ENCODE data around the gene RNF40.
A peak's percentile ranks its signal among the peaks of the same experiment; 100 is the strongest.

The RNF40 gene

DNA sequence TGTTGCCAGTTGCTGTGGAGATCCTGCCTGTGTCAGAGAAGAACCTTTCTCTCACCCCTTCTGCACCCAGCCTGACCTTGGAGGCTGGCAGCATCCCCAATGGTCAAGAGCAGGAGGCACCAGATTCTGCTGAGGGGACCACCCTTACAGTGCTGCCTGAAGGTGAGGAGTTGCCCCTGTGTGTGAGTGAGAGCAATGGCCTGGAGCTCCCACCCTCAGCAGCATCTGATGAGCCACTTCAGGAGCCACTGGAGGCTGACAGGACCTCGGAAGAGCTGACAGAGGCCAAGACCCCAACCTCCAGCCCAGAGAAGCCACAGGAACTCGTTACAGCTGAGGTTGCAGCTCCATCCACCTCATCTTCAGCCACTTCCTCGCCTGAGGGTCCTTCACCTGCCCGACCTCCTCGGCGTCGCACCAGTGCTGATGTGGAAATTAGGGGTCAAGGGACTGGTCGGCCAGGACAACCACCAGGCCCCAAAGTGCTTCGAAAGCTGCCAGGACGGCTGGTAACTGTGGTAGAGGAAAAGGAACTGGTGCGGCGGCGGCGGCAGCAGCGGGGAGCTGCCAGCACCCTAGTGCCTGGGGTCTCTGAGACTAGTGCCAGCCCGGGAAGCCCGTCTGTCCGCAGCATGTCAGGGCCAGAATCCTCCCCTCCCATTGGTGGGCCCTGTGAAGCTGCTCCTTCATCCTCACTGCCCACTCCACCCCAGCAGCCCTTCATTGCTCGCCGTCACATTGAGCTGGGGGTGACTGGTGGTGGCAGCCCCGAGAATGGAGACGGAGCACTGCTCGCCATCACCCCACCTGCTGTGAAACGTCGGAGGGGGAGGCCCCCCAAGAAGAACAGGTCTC is 24.1 kb upstream of the RNF40 start:
- no peak for DNase-seq
- in situ Hi-C loops (cut with HindIII; ENCODE audit: low pct_ligation_motif_present, low sequenced_read_pairs): no loop called here
- Histone ChIP-seq H3K4me3 (ENCODE audit: low read depth, low read length) (no peak overlapping the region), H3K27me3 (replicated peaks) (no peaks in the 10 kb centered on the region), H3K27ac (no peak overlapping the region), H3K36me3 (replicated peaks) (peaks cover 81% of the 10 kb centered on the region)
- TF ChIP-seq, protein P1, sequence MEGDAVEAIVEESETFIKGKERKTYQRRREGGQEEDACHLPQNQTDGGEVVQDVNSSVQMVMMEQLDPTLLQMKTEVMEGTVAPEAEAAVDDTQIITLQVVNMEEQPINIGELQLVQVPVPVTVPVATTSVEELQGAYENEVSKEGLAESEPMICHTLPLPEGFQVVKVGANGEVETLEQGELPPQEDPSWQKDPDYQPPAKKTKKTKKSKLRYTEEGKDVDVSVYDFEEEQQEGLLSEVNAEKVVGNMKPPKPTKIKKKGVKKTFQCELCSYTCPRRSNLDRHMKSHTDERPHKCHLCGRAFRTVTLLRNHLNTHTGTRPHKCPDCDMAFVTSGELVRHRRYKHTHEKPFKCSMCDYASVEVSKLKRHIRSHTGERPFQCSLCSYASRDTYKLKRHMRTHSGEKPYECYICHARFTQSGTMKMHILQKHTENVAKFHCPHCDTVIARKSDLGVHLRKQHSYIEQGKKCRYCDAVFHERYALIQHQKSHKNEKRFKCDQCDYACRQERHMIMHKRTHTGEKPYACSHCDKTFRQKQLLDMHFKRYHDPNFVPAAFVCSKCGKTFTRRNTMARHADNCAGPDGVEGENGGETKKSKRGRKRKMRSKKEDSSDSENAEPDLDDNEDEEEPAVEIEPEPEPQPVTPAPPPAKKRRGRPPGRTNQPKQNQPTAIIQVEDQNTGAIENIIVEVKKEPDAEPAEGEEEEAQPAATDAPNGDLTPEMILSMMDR (IDR thresholded peaks at IDR 0.05; ENCODE audit: low read depth, low read length, missing control alignments): no peak

DNA sequence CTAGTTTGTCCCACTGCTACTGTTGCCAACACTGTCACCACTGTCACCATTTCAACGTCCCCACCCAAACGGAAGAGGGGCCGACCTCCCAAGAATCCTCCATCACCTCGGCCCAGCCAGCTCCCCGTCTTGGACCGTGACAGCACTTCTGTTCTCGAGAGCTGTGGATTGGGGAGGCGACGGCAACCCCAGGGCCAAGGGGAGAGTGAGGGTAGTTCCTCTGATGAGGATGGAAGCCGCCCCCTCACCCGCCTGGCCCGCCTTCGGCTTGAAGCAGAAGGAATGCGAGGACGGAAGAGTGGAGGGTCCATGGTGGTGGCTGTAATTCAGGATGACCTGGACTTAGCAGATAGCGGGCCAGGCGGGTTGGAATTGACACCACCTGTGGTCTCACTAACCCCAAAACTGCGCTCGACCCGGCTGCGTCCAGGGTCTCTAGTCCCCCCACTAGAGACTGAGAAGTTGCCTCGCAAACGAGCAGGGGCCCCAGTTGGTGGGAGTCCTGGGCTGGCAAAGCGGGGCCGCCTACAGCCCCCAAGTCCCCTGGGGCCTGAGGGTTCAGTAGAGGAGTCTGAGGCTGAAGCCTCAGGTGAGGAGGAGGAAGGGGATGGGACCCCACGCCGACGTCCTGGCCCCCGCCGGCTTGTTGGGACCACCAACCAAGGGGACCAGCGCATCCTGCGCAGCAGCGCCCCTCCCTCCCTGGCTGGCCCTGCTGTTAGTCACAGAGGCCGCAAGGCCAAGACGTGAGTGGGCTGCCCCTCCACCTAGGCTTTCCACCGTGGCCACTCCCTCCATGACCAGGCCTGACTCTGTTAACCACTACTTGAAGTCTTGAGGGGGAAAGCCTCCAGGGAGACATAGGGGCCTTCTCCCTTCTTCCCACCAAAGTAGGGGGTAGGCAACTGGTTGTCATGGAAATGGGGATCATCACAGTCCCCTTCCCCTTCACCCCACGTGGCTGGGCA is 22.9 kb upstream of the RNF40 start:
- H3K27ac ChIP-seq: no peak overlapping the region
- no peak for DNase-seq
- in situ Hi-C loops (cut with HindIII; ENCODE audit: low pct_ligation_motif_present, low sequenced_read_pairs): no loop called here
- no peaks in the 10 kb centered on the region for H3K27me3 ChIP-seq (replicated peaks)
- TF ChIP-seq, protein P1 (IDR thresholded peaks at IDR 0.05; ENCODE audit: low read depth, low read length, missing control alignments): no peak
- H3K4me3 ChIP-seq (ENCODE audit: low read depth, low read length): no peak overlapping the region
- peaks cover 79% of the 10 kb centered on the region for H3K36me3 ChIP-seq (replicated peaks)

DNA sequence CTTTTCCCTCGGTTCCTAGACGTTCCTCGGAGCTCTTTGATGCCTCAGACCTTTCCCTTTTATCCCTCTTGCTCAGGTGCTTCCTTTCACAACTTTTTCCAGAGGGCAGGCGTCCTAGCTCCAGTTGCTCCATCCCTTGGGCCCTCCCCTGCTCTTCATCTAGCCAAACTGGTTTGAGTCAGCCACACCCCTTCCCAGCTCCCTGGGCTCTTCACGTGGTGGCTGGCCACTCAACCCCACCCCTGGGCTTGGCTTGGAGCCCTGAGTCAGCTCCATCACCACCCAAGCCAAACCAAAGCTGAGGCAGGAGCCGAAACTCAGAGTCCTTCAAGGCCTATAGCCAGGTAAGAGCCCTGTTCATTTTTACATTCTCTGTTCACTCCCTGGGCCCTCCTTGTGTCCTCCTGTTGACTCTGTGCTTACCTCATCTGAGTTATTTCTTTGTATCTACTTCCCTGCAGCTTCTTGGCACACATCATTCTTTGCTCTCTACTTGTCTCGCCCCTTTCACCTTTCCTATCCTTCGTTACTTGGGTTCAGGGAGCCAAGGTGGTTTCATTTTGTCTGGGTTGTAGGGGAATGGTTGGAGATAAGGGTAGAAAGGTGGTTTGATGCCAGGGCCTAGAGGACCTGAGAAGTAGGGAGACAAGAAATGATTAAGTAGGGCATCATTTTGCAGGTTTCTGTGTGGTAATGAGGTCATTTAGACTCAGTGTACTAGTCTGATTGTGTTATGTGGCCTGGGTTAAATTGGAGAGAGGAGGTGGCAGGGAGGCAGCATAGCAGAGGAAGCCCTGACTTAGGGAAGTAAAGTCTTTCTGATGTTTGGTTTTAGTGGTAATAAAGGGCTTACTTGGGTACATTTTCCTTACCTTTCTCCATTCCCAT is 21.5 kb upstream of the RNF40 start:
- in situ Hi-C loops (cut with HindIII; ENCODE audit: low pct_ligation_motif_present, low sequenced_read_pairs): no loop called here
- Histone ChIP-seq H3K27ac (peak overlapping the region; percentile 71), H3K27me3 (replicated peaks) (no peaks in the 10 kb centered on the region), H3K4me3 (ENCODE audit: low read depth, low read length) (no peak overlapping the region), H3K36me3 (replicated peaks) (peaks cover 78% of the 10 kb centered on the region)
- DNase-seq: peak; percentile 35
- TF ChIP-seq, protein P1 (IDR thresholded peaks at IDR 0.05; ENCODE audit: low read depth, low read length, missing control alignments): no peak

DNA sequence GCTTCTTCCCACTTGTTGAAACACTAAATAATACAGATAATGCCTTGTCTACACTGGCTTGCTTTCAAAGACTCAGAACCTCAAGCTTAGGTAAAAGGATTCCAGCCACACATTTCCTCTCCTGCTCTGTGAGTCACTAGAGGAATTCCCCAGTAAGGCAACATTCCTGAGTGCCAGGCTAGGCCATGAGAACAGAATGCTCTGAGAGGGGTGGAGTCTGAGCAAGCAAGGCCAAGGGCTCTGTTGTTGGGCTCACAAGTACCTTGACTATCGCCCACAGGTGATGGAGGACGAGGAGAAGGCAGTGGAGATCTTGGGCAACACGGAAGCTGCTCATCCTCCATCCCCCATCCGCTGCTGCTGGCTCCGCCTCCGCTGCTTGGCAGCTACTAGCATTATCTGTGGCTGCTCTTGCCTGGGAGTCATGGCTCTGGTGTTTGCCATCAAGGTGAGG is 20.6 kb upstream of the RNF40 start:
- DNase-seq: peak; percentile 81
- in situ Hi-C loops (cut with HindIII; ENCODE audit: low pct_ligation_motif_present, low sequenced_read_pairs): no loop called here
- TF ChIP-seq, protein P1 (IDR thresholded peaks at IDR 0.05; ENCODE audit: low read depth, low read length, missing control alignments): no peak
- peaks cover 70% of the 10 kb centered on the region for H3K36me3 ChIP-seq (replicated peaks)
- H3K4me3 ChIP-seq (ENCODE audit: low read depth, low read length): no peak overlapping the region
- H3K27ac ChIP-seq: peak overlapping the region; percentile 71
- H3K27me3 ChIP-seq (replicated peaks): no peaks in the 10 kb centered on the region

DNA sequence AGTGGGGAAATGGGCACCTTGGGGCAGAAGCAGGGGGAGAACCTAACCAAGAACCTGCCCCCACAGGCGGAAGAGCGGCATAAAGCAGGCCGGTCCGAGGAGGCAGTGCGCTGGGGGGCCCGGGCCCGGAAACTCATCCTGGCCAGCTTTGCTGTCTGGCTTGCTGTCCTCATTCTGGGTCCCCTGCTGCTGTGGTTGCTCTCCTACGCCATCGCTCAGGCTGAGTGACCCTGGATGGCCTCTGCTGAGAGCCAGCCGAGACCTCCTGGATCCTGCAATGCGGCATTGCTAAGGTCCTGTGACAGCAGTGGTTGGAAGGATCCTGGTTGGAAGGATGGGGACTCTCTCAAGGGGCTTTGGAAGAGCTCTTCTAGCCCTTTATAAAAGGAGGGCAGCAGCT is 18.4 kb upstream of the RNF40 start:
- no peak for DNase-seq
- no peaks in the 10 kb centered on the region for H3K27me3 ChIP-seq (replicated peaks)
- TF ChIP-seq, protein P1 (IDR thresholded peaks at IDR 0.05; ENCODE audit: low read depth, low read length, missing control alignments): no peak
- H3K27ac ChIP-seq: no peak overlapping the region
- peaks cover 47% of the 10 kb centered on the region for H3K36me3 ChIP-seq (replicated peaks)
- in situ Hi-C loops (cut with HindIII; ENCODE audit: low pct_ligation_motif_present, low sequenced_read_pairs): no loop called here
- no peak overlapping the region for H3K4me3 ChIP-seq (ENCODE audit: low read depth, low read length)
